Measurements from ENCODE around the gene PTPRD.

DNA sequence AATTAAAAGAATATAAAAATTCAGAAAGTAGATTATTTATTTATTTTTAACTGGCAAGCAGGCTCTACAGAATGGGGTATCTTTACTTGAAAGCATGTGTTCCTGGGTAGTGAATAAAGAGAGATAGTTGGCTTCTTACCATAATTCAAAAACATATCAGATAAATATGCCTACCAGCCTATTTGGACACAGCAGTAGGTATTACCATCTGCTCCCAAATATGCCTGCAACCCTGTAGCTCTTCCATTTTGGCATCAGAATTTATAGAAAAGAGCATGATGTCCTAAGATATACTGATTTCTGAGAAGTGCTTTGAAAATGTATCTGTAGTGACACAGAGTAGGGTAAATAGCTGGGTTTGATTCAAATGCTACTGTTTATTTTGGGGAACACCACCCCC lies 1512.7 kb downstream of the PTPRD start:
- TF ChIP-seq CTCF (IDR thresholded peaks at IDR 0.05; ENCODE audit: low read depth, low read length, poor library complexity, severe bottlenecking) (no peak), EZH2phosphoT487 (IDR thresholded peaks at IDR 0.05; ENCODE audit: borderline replicate concordance, low read length) (no peak)

Measured in DOHH2 (cell line).